Endothelial cell of umbilical vein (primary cell): ENCODE measurements around the gene SH3BP4. TPM values are rescaled to one million over a fixed set of nuclear protein-coding genes. Genes with fewer than 3 reads are reported as not detected.

Experiments
- BruUV-seq: library from RNA; stranded (reverse); fragments of 400-500 nt; replicated peaks from 2 replicates; lab custom pipeline; 2021; lab: Mats Ljungman, UMichigan
- CTCF ChIA-PET: fragments of 300-600, 350-600 bp; sonication (Branson Sonifier 250); formaldehyde crosslinking; loops from one replicate; lab custom pipeline; 2021; ENCODE audit warnings: antibody characterized with exemption, inconsistent platforms; lab: Charles Lee
- POLR2A ChIA-PET: fragments of 300-600, 350-600 bp; sonication (Branson Sonifier 250); formaldehyde crosslinking; loops from one replicate; lab custom pipeline; 2021; ENCODE audit warnings: antibody characterized with exemption, inconsistent platforms; lab: Charles Lee
- DNase-seq: peaks from one replicate; pipeline ENCODE4 v3.0.0-alpha.2; 2011; ENCODE audit warnings: low read depth, low spot score
- FAIRE-seq: peaks from 2 replicates; lab custom pipeline; 2011; peaks lifted over from hg19 to GRCh38; lab: Jason Lieb, UNC
- H2AFZ ChIP-seq: 2 replicates; pipeline ENCODE4 v1.6.0; 2012; ENCODE audit warnings: low read depth, low read length, control low read depth, inconsistent platforms
- H3K27ac ChIP-seq: 2 replicates; pipeline ENCODE4 v1.5.1; 2011; ENCODE audit warnings: low read depth, mild to moderate bottlenecking, control low read depth, low read length, moderate library complexity; ENCODE audit not compliant: insufficient read depth
- H3K27me3 ChIP-seq, 2 experiments: 2 replicates each; pipeline versions ENCODE4 v1.6.0 to v1.6.1; 2011; ENCODE audit warnings: low read length in 2 of 2, mixed read lengths in 1 of 2; ENCODE audit not compliant: control insufficient read depth in 2 of 2, insufficient read depth in 2 of 2
- H3K36me3 ChIP-seq, 2 experiments: 2 replicates in 1 of 2; 3 replicates in 1 of 2; pipeline ENCODE4 v1.5.1; 2011; ENCODE audit warnings: low read length in 2 of 2, mild to moderate bottlenecking in 1 of 2, moderate library complexity in 1 of 2; ENCODE audit not compliant: control insufficient read depth in 2 of 2, insufficient read depth in 2 of 2; ENCODE audit errors: extremely low read depth in 1 of 2
- H3K4me1 ChIP-seq: 3 replicates; pipeline ENCODE4 v1.5.1; 2011; ENCODE audit warnings: mild to moderate bottlenecking, low read length; ENCODE audit not compliant: control insufficient read depth, insufficient read depth; ENCODE audit errors: extremely low read depth
- H3K4me2 ChIP-seq: 2 replicates; pipeline ENCODE4 v1.6.1; 2011; ENCODE audit warnings: low read length, control low read depth, mixed read lengths; ENCODE audit not compliant: insufficient read depth
- H3K4me3 ChIP-seq, 3 experiments: fragments of 200-600 bp in 1 of 3; sonication (generic), shearing (Covaris generic) in 1 of 3; replicated peaks in 1 of 3; 2 replicates each; pipeline ENCODE4 v1.5.1; 2011 to 2016; ENCODE audit warnings: control low read depth in 3 of 3, low read length in 3 of 3, mild to moderate bottlenecking in 2 of 3, inconsistent platforms in 1 of 3, low read depth in 1 of 3, moderate library complexity in 1 of 3; ENCODE audit not compliant: insufficient read depth in 1 of 3
- H3K79me2 ChIP-seq: 2 replicates; pipeline ENCODE4 v1.6.0; 2012; ENCODE audit warnings: low read length, inconsistent platforms; ENCODE audit not compliant: control insufficient read depth, insufficient read depth
- H3K9ac ChIP-seq: replicated peaks from 2 replicates; pipeline ENCODE3; 2011; ENCODE audit warnings: low read length, control low read depth; ENCODE audit not compliant: insufficient read depth; ENCODE audit errors: extremely low read depth
- H3K9me1 ChIP-seq: replicated peaks from 3 replicates; pipeline ENCODE4 v1.6.0; 2011; ENCODE audit warnings: mild to moderate bottlenecking, low read length; ENCODE audit not compliant: control insufficient read depth, insufficient read depth; ENCODE audit errors: extremely low read depth
- H3K9me3 ChIP-seq: replicated peaks from 2 replicates; pipeline ENCODE4 v1.5.1; 2012; ENCODE audit warnings: low read length, inconsistent platforms; ENCODE audit not compliant: control insufficient read depth, insufficient read depth
- H4K20me1 ChIP-seq: replicated peaks from 2 replicates; pipeline ENCODE3; 2011; ENCODE audit warnings: mild to moderate bottlenecking, low read length; ENCODE audit not compliant: control insufficient read depth, insufficient read depth; ENCODE audit errors: extremely low read depth
- EZH2 ChIP-seq: IDR thresholded peaks from 2 replicates; pipeline ENCODE4 v1.6.1; 2012; ENCODE audit warnings: borderline replicate concordance, low read depth, mild to moderate bottlenecking, moderate library complexity, low read length, inconsistent platforms; ENCODE audit not compliant: severe bottlenecking
- FOS ChIP-seq: IDR thresholded peaks from 2 replicates; pipeline ENCODE4 v1.6.1; 2011; ENCODE audit warnings: mild to moderate bottlenecking, low read length, moderate library complexity, borderline replicate concordance; ENCODE audit not compliant: insufficient read depth
- GATA2 ChIP-seq: IDR thresholded peaks from 2 replicates; pipeline ENCODE4 v1.7.0; 2011; ENCODE audit warnings: low read depth, mild to moderate bottlenecking, moderate library complexity, mixed read lengths, low read length; ENCODE audit not compliant: insufficient read length, insufficient read depth
- JUN ChIP-seq: IDR thresholded peaks from 2 replicates; pipeline ENCODE4 v1.6.1; 2011; ENCODE audit warnings: borderline replicate concordance, low read depth; ENCODE audit not compliant: insufficient read length, insufficient read depth
- MYC ChIP-seq: IDR thresholded peaks from one replicate; pipeline ENCODE4 v1.6.1; 2011; ENCODE audit warnings: mild to moderate bottlenecking, low read depth, low read length
- POLR2A ChIP-seq: IDR thresholded peaks from 2 replicates; pipeline ENCODE4 v1.6.1; 2012; ENCODE audit warnings: low read depth, mild to moderate bottlenecking, control low read depth, low read length
- POLR2AphosphoS5 ChIP-seq: IDR thresholded peaks from 2 replicates; pipeline ENCODE4 v1.6.1; 2012; ENCODE audit warnings: low read depth, mild to moderate bottlenecking, control low read depth, low read length, moderate library complexity; ENCODE audit not compliant: insufficient read depth
- dilution Hi-C: fragments of 300-500 bp; cut with MboI; formaldehyde crosslinking; loops from one replicate; pipeline ENCODE4 v1.15.0; 2019; ENCODE audit warnings: low sequenced_read_pairs; ENCODE audit not compliant: extremely low pct_ligation_motif_present
- intact Hi-C: fragments of 100-400 bp; cut with micrococcal nuclease; formaldehyde crosslinking; loops from one replicate; pipeline ENCODE4 v1.10.0; 2022
- polyA plus RNA-seq, 4 experiments: library from polyadenylated mRNA; depleted of rRNA in 3 of 4; stranded (reverse) in 3 of 4; unstranded in 1 of 4; fragments of >200 nt; gene quantifications; 2 replicates each; pipeline versions ENCODE4 v1.2.1 to v1.2.3, GENCODE V29; 2011 to 2012; ENCODE audit warnings: missing spikeins in 1 of 4
- total RNA-seq: library from RNA; stranded (reverse); gene quantifications from 2 replicates; pipeline ENCODE4 v1.2.3, GENCODE V29; 2021
- TF ChIP-seq, protein P1 (sequence below): IDR thresholded peaks from 2 replicates; pipeline ENCODE4 v1.6.1; 2011; ENCODE audit not compliant: insufficient read depth, insufficient read length
- TF ChIP-seq, protein P2 (sequence below), 2 donors: IDR thresholded peaks; 1 replicate in 1 of 2; 2 replicates in 1 of 2; pipeline ENCODE4 v1.5.1; 2011; ENCODE audit warnings: low read length in 2 of 2, mild to moderate bottlenecking in 2 of 2, moderate library complexity in 2 of 2, control low read depth in 1 of 2, inconsistent platforms in 1 of 2, low read depth in 1 of 2; ENCODE audit not compliant: insufficient read depth in 1 of 2; ENCODE audit errors: extremely low read depth in 1 of 2

The SH3BP4 gene
- total and polyA plus RNA-seq, 2 donors (not counting 3 experiments of a cell fraction or from before 2014, with no cell fraction given): 85.2 to 100.0 TPM

DNA sequence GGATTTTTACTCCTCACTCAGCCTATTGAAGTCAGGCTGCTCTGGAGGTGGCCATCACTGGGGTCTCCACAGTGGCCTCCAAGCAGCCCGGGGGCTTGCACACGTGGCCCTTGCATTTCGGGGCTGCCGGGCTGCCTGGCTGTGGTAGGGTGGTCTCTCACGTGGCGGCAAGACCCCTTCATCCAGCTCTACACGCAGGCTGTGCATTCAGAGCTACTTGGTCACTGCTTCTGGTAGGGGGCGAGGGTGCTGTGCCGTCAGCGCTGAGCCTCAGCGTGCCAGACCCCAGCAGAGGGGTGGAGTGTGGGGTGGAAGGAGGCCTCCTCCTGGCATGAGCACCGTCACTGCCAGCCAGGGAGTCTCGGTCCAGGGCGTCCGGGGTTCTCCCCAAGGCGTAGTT, 80.6 kb downstream of the SH3BP4 start:
- Histone ChIP-seq H3K4me3 (no peak overlapping the region), H3K9me3 (no peaks in the 10 kb centered on the region), H2AFZ (no peak overlapping the region), H3K27ac (no peak overlapping the region), H3K36me3 (peaks cover 5 to 20% of the 10 kb centered on the region in 2 experiments), H3K4me1 (peaks cover 12% of the 10 kb centered on the region), H3K4me2 (no peak overlapping the region), H3K27me3 (no peaks in the 10 kb centered on the region), H3K9ac (no peak overlapping the region), H3K9me1 (no peaks in the 10 kb centered on the region), H3K79me2 (peaks cover 83% of the 10 kb centered on the region), H4K20me1 (no peaks in the 10 kb centered on the region)
- TF ChIP-seq MYC: no peak
- no peak for TF ChIP-seq EZH2
- BruUV-seq: no TSS peak
- intact Hi-C loops (no loop called here), dilution Hi-C loops (no loop called here)
- no peak for DNase-seq
- FAIRE-seq: no peak
- ChIA-PET POLR2A (no interaction called here), CTCF (no interaction called here)

DNA sequence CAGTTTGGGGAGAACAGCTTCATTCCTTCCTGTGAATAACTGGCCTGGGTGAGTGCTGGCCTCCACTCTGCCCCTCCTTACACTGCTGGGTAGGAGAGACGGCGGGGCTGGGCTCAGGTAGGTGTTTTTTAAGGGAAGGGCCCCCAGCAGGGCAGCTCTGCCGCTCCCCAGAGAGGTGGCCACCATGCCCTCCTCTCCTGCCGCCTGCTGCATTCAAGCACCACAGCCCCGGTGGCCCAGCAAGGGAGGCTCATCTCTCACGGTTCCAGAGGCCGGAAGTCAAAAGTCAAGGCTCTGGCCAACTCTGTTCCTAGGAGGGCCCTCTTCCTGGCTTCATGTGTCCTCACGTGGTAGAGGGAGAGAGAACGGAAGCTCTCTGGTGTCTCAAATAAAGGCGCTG, 81.1 kb downstream of the SH3BP4 start:
- Histone ChIP-seq H2AFZ (no peak overlapping the region), H3K27me3 (no peaks in the 10 kb centered on the region), H3K4me1 (peaks cover 7% of the 10 kb centered on the region), H3K9ac (no peak overlapping the region), H3K4me2 (no peak overlapping the region), H3K4me3 (no peak overlapping the region), H3K36me3 (peaks cover 7 to 20% of the 10 kb centered on the region in 2 experiments), H3K79me2 (peaks cover 83% of the 10 kb centered on the region), H3K27ac (no peak overlapping the region), H4K20me1 (no peaks in the 10 kb centered on the region), H3K9me1 (no peaks in the 10 kb centered on the region), H3K9me3 (no peaks in the 10 kb centered on the region)
- DNase-seq (no peak), FAIRE-seq (no peak)
- intact Hi-C loops: no loop called here
- ChIA-PET POLR2A (no interaction called here), CTCF (no interaction called here)
- no TSS peak for BruUV-seq
- no peak for TF ChIP-seq POLR2A
- TF ChIP-seq, protein P1, sequence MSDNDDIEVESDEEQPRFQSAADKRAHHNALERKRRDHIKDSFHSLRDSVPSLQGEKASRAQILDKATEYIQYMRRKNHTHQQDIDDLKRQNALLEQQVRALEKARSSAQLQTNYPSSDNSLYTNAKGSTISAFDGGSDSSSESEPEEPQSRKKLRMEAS: no peak
- TF ChIP-seq GATA2: no peak
- TF ChIP-seq EZH2: no peak
- no peak for TF ChIP-seq MYC
- TF ChIP-seq, protein P2, sequence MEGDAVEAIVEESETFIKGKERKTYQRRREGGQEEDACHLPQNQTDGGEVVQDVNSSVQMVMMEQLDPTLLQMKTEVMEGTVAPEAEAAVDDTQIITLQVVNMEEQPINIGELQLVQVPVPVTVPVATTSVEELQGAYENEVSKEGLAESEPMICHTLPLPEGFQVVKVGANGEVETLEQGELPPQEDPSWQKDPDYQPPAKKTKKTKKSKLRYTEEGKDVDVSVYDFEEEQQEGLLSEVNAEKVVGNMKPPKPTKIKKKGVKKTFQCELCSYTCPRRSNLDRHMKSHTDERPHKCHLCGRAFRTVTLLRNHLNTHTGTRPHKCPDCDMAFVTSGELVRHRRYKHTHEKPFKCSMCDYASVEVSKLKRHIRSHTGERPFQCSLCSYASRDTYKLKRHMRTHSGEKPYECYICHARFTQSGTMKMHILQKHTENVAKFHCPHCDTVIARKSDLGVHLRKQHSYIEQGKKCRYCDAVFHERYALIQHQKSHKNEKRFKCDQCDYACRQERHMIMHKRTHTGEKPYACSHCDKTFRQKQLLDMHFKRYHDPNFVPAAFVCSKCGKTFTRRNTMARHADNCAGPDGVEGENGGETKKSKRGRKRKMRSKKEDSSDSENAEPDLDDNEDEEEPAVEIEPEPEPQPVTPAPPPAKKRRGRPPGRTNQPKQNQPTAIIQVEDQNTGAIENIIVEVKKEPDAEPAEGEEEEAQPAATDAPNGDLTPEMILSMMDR (IDR thresholded peaks at IDR 0.05; ENCODE audit: extremely low read depth in 1 of 2, insufficient read depth in 1 of 2, low read depth in 1 of 2, low read length in 2 of 2): no peak
- TF ChIP-seq POLR2AphosphoS5: no peak
- TF ChIP-seq FOS: no peak
- TF ChIP-seq JUN: no peak
- dilution Hi-C loops: no loop called here
